Gastrocnemius medialis (tissue), 4 donors: ENCODE results near the gene IFNB1. TPM values are rescaled to one million over a fixed set of nuclear protein-coding genes. Genes with fewer than 3 reads are reported as not detected.

Experiments
- ATAC-seq, 2 donors: fragments of 150-250 bp; one replicate each; pipeline ENCODE4 v1.9.1; 2016
- DNase-seq, 2 donors: peaks; one replicate each; pipeline ENCODE4 v3.0.0-alpha.2; 2019
- H3K27ac ChIP-seq, 4 donors: fragments of 200-600 bp; sonication (generic); 1 replicate in 1 of 4; 2 replicates in 3 of 4; pipeline ENCODE4 v1.5.1; 2016 to 2018; ENCODE audit warnings: mild to moderate bottlenecking in 2 of 4, moderate library complexity in 1 of 4
- H3K27me3 ChIP-seq, 3 donors: fragments of 200-600 bp; sonication (generic) in 2 of 3; 1 replicate in 1 of 3; 2 replicates in 2 of 3; pipeline versions ENCODE4 v1.5.1 to v1.6.0; 2016 to 2019; ENCODE audit warnings: mild to moderate bottlenecking in 1 of 3, moderate library complexity in 1 of 3
- H3K36me3 ChIP-seq, 2 donors: fragments of 200-600 bp; sonication (generic) in 1 of 2; one replicate each; pipeline ENCODE4 v1.5.1; 2017 to 2018
- H3K4me1 ChIP-seq, 2 donors: fragments of 200-600 bp; sonication (generic) in 1 of 2; one replicate each; pipeline ENCODE4 v1.5.1; 2016 to 2017; ENCODE audit warnings: mild to moderate bottlenecking in 2 of 2
- H3K4me3 ChIP-seq, 4 donors: fragments of 200-600 bp; sonication (generic) in 3 of 4; 1 replicate in 1 of 4; 2 replicates in 3 of 4; pipeline ENCODE4 v1.5.1; 2016 to 2019; ENCODE audit warnings: mild to moderate bottlenecking in 2 of 4
- H3K9me3 ChIP-seq, 3 donors: fragments of 200-600 bp; sonication (generic) in 2 of 3; 1 replicate in 1 of 3; 2 replicates in 2 of 3; pipeline ENCODE4 v1.5.1; 2016 to 2019
- POLR2A ChIP-seq, 2 donors: fragments of 450-650 bp; IDR thresholded peaks; one replicate each; pipeline ENCODE4 v1.6.1; 2017; ENCODE audit warnings: antibody characterized with exemption in 2 of 2, mild to moderate bottlenecking in 2 of 2, moderate library complexity in 2 of 2
- in situ Hi-C, 4 donors: fragments of 200-750 bp; cut with MboI; loops; one replicate each; pipeline versions ENCODE4 v1.15.0 to v1.8.0; 2017; ENCODE audit warnings: low sequenced_read_pairs in 4 of 4
- intact Hi-C: fragments of 100-400 bp; cut with DNase I; formaldehyde crosslinking; loops from one replicate; pipeline ENCODE4 v1.15.1; 2023; ENCODE audit warnings: low total_unique reads
- total RNA-seq, 4 donors: library from RNA; depleted of rRNA; stranded (reverse); fragments of >200 nt; gene quantifications; one replicate each; pipeline versions ENCODE4 v1.1.0 to v1.2.3, GENCODE V29; 2016
- TF ChIP-seq, protein P1 (sequence below), 5 experiments: fragments of 450-650 bp in 3 of 5; fragments of 200-600 bp in 2 of 5; sonication (generic) in 2 of 5; IDR thresholded peaks in 4 of 5; conservative IDR thresholded peaks in 1 of 5; 1 replicate in 4 of 5; 2 replicates in 1 of 5; pipeline ENCODE4 v1.5.1; 2016 to 2019; ENCODE audit warnings: antibody characterized with exemption in 5 of 5, mild to moderate bottlenecking in 3 of 5, moderate library complexity in 3 of 5

IFNB1 gene
- total RNA-seq, 4 donors from 2014 or later: not detected

GRCh38 chr9:21043841-21044240, 33.9 kb downstream of the IFNB1 start:
- intact Hi-C loops (no loop called here), in situ Hi-C loops (no loop called here)
- Histone ChIP-seq H3K4me1 (no peaks in the 10 kb centered on the region), H3K27me3 (no peaks in the 10 kb centered on the region), H3K27ac (no peak overlapping the region), H3K4me3 (no peak overlapping the region), H3K9me3 (no peaks in the 10 kb centered on the region), H3K36me3 (no peaks in the 10 kb centered on the region)
- no peak for ATAC-seq
- no peak for DNase-seq
- TF ChIP-seq POLR2A (IDR thresholded peaks at IDR 0.05): no peak
- TF ChIP-seq, protein P1, sequence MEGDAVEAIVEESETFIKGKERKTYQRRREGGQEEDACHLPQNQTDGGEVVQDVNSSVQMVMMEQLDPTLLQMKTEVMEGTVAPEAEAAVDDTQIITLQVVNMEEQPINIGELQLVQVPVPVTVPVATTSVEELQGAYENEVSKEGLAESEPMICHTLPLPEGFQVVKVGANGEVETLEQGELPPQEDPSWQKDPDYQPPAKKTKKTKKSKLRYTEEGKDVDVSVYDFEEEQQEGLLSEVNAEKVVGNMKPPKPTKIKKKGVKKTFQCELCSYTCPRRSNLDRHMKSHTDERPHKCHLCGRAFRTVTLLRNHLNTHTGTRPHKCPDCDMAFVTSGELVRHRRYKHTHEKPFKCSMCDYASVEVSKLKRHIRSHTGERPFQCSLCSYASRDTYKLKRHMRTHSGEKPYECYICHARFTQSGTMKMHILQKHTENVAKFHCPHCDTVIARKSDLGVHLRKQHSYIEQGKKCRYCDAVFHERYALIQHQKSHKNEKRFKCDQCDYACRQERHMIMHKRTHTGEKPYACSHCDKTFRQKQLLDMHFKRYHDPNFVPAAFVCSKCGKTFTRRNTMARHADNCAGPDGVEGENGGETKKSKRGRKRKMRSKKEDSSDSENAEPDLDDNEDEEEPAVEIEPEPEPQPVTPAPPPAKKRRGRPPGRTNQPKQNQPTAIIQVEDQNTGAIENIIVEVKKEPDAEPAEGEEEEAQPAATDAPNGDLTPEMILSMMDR (IDR thresholded peaks at IDR 0.05 in 4 of 5, conservative IDR thresholded peaks at IDR 0.05 in 1 of 5): no peak

DNA sequence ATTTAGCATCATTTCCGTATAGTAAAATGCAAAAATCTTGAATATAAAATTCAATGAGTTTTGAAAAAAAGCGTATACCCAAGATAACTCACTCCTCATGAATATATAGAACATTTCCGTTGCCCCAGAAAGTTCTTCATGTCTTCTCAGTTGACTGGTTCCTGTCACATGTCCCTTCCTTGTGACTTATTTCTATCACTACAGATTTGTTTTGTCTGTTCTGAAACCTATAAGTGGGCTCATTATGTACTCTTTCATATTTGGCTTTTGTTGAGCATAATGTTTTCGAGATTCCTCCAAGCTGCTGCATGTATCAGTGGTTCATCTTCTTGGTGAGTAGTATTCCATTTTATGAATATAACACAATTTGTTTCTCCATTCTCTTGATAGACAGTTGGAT, 35.3 kb downstream of the IFNB1 start:
- Histone ChIP-seq H3K9me3 (no peaks in the 10 kb centered on the region), H3K27ac (no peak overlapping the region), H3K4me1 (no peaks in the 10 kb centered on the region), H3K27me3 (no peaks in the 10 kb centered on the region), H3K4me3 (no peak overlapping the region), H3K36me3 (no peaks in the 10 kb centered on the region)
- no peak for ATAC-seq
- TF ChIP-seq POLR2A (IDR thresholded peaks at IDR 0.05): no peak
- TF ChIP-seq, protein P1 (IDR thresholded peaks at IDR 0.05 in 4 of 5, conservative IDR thresholded peaks at IDR 0.05 in 1 of 5): no peak
- DNase-seq: no peak
- intact Hi-C loops: no loop called here
- in situ Hi-C loops: no loop called here

DNA sequence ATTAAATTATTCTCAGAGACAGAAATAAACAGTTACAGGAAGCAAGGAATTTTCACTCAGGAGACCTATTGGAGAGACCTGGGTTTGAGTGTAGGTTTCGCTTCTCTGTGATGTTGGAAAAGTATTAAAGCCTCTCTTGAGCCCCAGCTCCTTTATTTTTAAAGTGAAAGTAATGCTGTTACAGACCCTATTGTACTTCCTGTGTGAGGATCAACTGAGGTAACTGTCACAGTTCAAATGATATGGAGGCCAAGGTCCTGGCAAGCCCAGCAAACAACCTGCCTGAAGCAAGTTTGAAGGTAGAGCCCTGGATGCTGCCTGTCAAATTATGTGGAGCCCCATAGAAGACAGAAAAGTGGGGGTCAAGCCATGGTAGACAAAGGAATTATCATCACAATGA, 38.4 kb downstream of the IFNB1 start:
- Histone ChIP-seq H3K4me1 (no peaks in the 10 kb centered on the region), H3K36me3 (no peaks in the 10 kb centered on the region), H3K4me3 (no peak overlapping the region), H3K27me3 (no peaks in the 10 kb centered on the region), H3K27ac (no peak overlapping the region), H3K9me3 (no peaks in the 10 kb centered on the region)
- ATAC-seq (no peak), DNase-seq (no peak)
- intact Hi-C loops (no loop called here), in situ Hi-C loops (no loop called here)
- TF ChIP-seq POLR2A (IDR thresholded peaks at IDR 0.05): no peak
- TF ChIP-seq, protein P1 (IDR thresholded peaks at IDR 0.05 in 4 of 5, conservative IDR thresholded peaks at IDR 0.05 in 1 of 5): no peak

- no peaks in the 10 kb centered on the region for H3K4me1 ChIP-seq
- intact Hi-C loops: no loop called here
- in situ Hi-C loops: no loop called here
- DNase-seq (no peak), ATAC-seq (no peak)
- H3K27ac ChIP-seq: no peak overlapping the region
- TF ChIP-seq POLR2A (IDR thresholded peaks at IDR 0.05): no peak
- TF ChIP-seq, protein P1 (IDR thresholded peaks at IDR 0.05 in 4 of 5, conservative IDR thresholded peaks at IDR 0.05 in 1 of 5): no peak
- H3K9me3 ChIP-seq: no peaks in the 10 kb centered on the region
- no peak overlapping the region for H3K4me3 ChIP-seq
- no peaks in the 10 kb centered on the region for H3K27me3 ChIP-seq
- H3K36me3 ChIP-seq: no peaks in the 10 kb centered on the region
Measured at GRCh38 chr9:21037278-21037677, 40.5 kb downstream of the IFNB1 start.

DNA sequence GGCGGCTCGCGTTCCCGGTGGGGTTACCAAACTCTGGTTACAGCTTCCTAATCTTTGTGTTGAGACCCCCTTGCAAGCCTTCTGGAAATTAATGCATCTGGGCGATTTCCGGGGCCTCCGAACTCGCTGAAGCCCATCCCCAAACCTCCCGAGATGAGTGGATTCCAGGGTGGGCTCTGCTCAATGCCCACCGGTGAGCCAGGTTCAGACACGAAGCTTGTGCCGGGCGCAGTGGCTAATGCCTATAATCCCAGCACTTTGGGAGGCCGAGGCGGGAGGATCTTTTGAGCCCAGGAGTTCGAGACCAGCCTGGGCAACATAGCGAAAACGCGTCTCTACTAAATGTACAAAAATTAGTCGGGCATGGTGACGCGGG, 45.9 kb downstream of the IFNB1 start:
- Histone ChIP-seq H3K4me1 (no peaks in the 10 kb centered on the region), H3K4me3 (peak overlapping the region; percentile 44 to 55 (median 50)), H3K27me3 (no peaks in the 10 kb centered on the region), H3K36me3 (no peaks in the 10 kb centered on the region), H3K27ac (peak overlapping the region in 1 of 4 donors; percentile 54), H3K9me3 (no peaks in the 10 kb centered on the region)
- no peak for DNase-seq
- intact Hi-C loops (no loop called here), in situ Hi-C loops (no loop called here)
- TF ChIP-seq, protein P1 (IDR thresholded peaks at IDR 0.05 in 4 of 5, conservative IDR thresholded peaks at IDR 0.05 in 1 of 5): no peak
- no peak for TF ChIP-seq POLR2A (IDR thresholded peaks at IDR 0.05)
- no peak for ATAC-seq
